RWPE1 (cell line): ENCODE data around the gene COL20A1.

Experiments used
- CTCF ChIA-PET: fragments of 350-600 bp; sonication (Branson Sonifier 250); formaldehyde crosslinking; extraction: SDS; loops from one replicate; lab custom pipeline; 2021; lab: Yijun Ruan, JAX
- POLR2A ChIA-PET: fragments of 400-600 bp; formaldehyde crosslinking; extraction: SDS; loops from one replicate; lab custom pipeline; 2020; ENCODE audit warnings: antibody characterized with exemption; ENCODE audit not compliant: low non-redundant PET; lab: Yijun Ruan, JAX
- DNase-seq: peaks from one replicate; pipeline ENCODE4 v3.0.0; 2012; ENCODE audit warnings: low spot score
- H3K27ac ChIP-seq: fragments of 450-650 bp; 2 replicates; pipeline ENCODE4 v1.5.1; 2017
- CTCF ChIP-seq: fragments of 450-650 bp; conservative IDR thresholded peaks from 2 replicates; pipeline ENCODE4 v1.5.1; 2017; ENCODE audit warnings: low read depth, mild to moderate bottlenecking

Gene COL20A1

GRCh38 chr20:63311186-63311832 is 18.3 kb downstream of the COL20A1 start:
- CTCF ChIA-PET = interaction anchor here (0.6 to 6.1 kb wide), 8 partner anchors 7 to 185 kb away, joined by 3 to 178 read pairs (median 15); no protein-coding TSS in a partner anchor
- DNase-seq = no peak
- TF ChIP-seq CTCF = no peak
- POLR2A ChIA-PET = no interaction called here
- no peak overlapping the region for H3K27ac ChIP-seq

DNA sequence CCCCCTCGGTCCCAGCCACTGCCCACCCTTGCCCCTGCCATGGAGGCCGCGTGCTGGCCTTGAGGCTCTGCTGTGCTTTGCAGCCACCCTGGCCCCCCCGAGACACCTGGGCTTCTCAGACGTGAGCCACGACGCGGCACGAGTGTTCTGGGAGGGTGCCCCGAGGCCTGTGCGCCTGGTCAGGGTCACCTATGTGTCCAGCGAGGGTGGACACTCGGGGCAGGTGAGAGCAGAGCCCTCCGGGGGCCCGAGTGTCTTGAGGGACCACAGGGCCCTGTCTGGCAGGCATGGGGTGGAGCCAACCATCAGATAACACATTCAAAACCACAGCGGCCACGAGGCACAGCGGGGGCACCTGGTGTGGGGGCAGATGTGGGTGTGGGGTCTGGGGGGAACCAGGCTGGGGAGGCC is 18.9 kb downstream of the COL20A1 start:
- no peak for TF ChIP-seq CTCF
- ChIA-PET POLR2A (no interaction called here), CTCF (interaction anchor here (6.1 kb wide), 1 partner anchor 68 kb away, joined by 178 read pairs; no protein-coding TSS in a partner anchor)
- DNase-seq = no peak
- no peak overlapping the region for H3K27ac ChIP-seq

GRCh38 chr20:63312273-63312672 is 19.3 kb downstream of the COL20A1 start:
- CTCF ChIA-PET = interaction anchor here (0.7 to 6.1 kb wide), 4 partner anchors 13 to 335 kb away, joined by 3 to 178 read pairs (median 4); partner anchors contain the start of gene ARFGAP1
- POLR2A ChIA-PET = no interaction called here
- DNase-seq = no peak
- no peak overlapping the region for H3K27ac ChIP-seq
- no peak for TF ChIP-seq CTCF

GRCh38 chr20:63312690-63313348 is 19.8 kb downstream of the COL20A1 start:
- CTCF ChIA-PET = interaction anchor here (0.7 to 1.3 kb wide), 4 partner anchors 13 to 335 kb away, joined by 3 to 7 read pairs (median 4); partner anchors contain the start of gene ARFGAP1
- no peak overlapping the region for H3K27ac ChIP-seq

GRCh38 chr20:63313349-63314014 is 20.5 kb downstream of the COL20A1 start:
- no peak for TF ChIP-seq CTCF
- ChIA-PET POLR2A (no interaction called here), CTCF (interaction anchor here (0.6 to 1.3 kb wide), 4 partner anchors 14 to 206 kb away, joined by 3 to 7 read pairs (median 3); no protein-coding TSS in a partner anchor)
- no peak overlapping the region for H3K27ac ChIP-seq
- no peak for DNase-seq

More at GRCh38 chr20:63312690-63313348, 19.8 kb downstream of the COL20A1 start:
- no peak for TF ChIP-seq CTCF
- no peak for DNase-seq
- POLR2A ChIA-PET = no interaction called here

DNA sequence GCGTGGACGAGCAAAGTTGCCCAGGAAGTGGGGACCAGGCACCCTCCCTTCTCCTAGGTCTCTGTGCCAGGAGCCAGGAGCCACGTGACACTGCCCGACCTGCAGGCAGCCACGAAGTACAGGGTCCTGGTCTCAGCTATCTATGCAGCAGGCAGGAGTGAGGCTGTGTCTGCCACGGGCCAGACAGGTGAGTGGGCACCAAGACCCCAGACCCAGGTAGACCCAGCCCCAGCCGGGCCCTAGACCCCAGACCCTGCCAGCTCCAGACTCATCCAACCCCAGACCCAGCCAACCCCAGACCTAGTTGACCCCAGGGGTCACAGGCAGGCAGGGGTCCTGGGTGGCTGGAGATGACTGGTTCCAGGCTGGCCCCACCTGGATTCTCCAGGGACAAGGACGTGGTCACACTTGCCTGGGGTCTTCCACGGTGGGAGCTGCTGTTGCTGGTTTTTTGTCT is 21.1 kb downstream of the COL20A1 start:
- no peak for DNase-seq
- POLR2A ChIA-PET = no interaction called here
- CTCF ChIA-PET = interaction anchor here (0.6 to 1.3 kb wide), 3 partner anchors 33 to 205 kb away, joined by 3 to 7 read pairs (median 3); no protein-coding TSS in a partner anchor
- H3K27ac ChIP-seq = no peak overlapping the region
- no peak for TF ChIP-seq CTCF
